ENCODE data around the gene PROM2. TPM values are rescaled to one million over a fixed set of nuclear protein-coding genes. Genes with fewer than 3 reads are reported as not detected.

PROM2 gene
- total RNA-seq, 4 donors from 2014 or later: 96.8 to 166 (median 131) TPM

DNA sequence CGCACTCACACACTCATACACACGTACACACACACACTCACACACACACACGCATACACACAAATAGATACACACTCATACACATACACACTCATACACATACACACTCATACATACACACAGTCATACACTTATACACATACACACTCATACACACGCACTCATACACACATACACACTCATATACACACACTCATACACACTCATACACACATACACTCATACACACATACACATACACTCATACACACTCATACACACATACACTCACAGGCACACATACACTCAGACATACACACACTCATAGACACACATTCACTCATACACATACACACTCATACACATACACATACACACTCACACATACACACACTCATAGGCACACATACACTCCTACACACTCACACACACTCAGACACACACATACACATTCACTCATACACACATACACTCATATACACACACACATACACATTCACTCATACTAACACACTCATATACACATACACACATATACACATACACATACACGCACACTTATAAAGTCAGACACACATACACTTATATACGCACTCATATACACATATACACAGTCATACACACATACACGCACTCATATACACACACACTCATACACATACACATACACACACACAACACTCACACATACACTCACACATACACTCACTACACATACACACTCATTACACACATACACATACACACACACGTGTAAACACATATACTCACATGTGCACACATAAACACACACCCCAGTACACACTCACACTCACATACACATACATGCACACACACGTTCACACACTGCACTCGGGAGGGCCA is 51.6 kb downstream of the PROM2 start:
- Histone ChIP-seq H3K27ac (no peak overlapping the region), H3K4me3 (no peak overlapping the region), H3K4me1 (no peaks in the 10 kb centered on the region), H3K27me3 (no peaks in the 10 kb centered on the region), H3K9me3 (no peaks in the 10 kb centered on the region), H3K36me3 (no peaks in the 10 kb centered on the region)
- 96% methylated on average over 10 of the region's 10 CpGs for WGBS
- no peak for DNase-seq (ENCODE audit: low spot score in 2 of 2)
- TF ChIP-seq, protein P1, sequence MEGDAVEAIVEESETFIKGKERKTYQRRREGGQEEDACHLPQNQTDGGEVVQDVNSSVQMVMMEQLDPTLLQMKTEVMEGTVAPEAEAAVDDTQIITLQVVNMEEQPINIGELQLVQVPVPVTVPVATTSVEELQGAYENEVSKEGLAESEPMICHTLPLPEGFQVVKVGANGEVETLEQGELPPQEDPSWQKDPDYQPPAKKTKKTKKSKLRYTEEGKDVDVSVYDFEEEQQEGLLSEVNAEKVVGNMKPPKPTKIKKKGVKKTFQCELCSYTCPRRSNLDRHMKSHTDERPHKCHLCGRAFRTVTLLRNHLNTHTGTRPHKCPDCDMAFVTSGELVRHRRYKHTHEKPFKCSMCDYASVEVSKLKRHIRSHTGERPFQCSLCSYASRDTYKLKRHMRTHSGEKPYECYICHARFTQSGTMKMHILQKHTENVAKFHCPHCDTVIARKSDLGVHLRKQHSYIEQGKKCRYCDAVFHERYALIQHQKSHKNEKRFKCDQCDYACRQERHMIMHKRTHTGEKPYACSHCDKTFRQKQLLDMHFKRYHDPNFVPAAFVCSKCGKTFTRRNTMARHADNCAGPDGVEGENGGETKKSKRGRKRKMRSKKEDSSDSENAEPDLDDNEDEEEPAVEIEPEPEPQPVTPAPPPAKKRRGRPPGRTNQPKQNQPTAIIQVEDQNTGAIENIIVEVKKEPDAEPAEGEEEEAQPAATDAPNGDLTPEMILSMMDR (IDR thresholded peaks at IDR 0.05): no peak
- TF ChIP-seq POLR2A (IDR thresholded peaks at IDR 0.05) (no peak), EP300 (IDR thresholded peaks at IDR 0.05) (no peak), POLR2AphosphoS5 (IDR thresholded peaks at IDR 0.05) (no peak)

DNA sequence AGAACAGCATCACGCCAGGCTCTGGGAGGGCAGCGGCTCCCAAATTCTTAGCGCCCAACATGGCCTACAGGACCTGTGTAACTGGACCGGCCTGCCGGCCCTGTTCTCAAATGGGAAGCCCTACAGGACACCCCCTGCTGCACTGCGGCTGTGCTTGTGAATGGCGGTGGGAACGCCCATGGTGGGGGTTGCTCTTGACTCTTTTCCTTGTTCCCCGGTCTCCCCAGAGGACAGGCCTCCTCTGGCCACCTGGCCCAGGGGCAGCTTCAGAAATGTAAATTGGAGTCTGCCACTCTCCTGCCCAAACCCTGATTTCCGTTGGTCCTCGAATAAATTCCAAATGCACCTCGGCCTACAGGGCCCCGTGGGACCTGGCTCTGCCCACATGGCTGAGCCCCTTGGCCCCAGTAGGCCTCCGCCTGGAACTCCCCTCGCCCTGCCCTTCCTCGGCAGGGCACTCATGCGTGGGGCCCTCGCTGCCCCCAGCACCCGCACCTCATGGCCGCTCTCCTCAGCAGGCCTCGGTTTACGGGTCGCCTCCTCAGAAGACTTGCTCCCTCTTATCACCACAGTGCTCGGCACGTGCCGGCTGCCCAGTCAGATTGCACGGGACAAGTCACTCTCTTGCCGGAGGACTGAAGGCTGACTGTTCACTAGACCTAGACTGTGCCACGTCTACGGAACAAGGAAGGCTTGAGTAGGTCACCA is 52.3 kb downstream of the PROM2 start:
- TF ChIP-seq, protein P1 (IDR thresholded peaks at IDR 0.05): no peak
- no peak for TF ChIP-seq EP300 (IDR thresholded peaks at IDR 0.05)
- no peak for TF ChIP-seq POLR2A (IDR thresholded peaks at IDR 0.05)
- TF ChIP-seq POLR2AphosphoS5 (IDR thresholded peaks at IDR 0.05): no peak
- no peak for DNase-seq (ENCODE audit: low spot score in 2 of 2)
- 94% methylated on average over 30 of the region's 30 CpGs for WGBS
- no peaks in the 10 kb centered on the region for H3K9me3 ChIP-seq
- no peak overlapping the region for H3K27ac ChIP-seq
- H3K36me3 ChIP-seq: no peaks in the 10 kb centered on the region
- H3K27me3 ChIP-seq: no peaks in the 10 kb centered on the region
- H3K4me1 ChIP-seq: no peaks in the 10 kb centered on the region
- no peak overlapping the region for H3K4me3 ChIP-seq

DNA sequence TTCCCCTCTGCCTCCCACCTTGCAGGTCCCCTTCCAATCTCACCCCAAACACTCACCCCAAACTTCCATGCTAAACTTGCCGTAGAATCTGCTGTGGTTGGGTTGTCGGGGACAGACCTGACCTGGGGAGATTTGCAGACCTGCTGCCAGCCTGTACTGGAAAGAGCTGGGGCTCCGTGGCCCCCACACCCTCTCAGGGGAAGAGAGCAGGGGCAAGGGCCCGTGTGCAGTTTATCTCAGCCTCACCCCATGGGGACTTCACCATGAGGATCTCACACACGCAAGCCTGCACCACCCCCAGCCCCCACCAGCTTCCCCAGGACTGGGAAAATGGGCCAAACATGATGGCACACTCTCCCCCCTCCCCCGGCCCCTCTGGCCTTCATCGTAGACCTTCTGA is 53.6 kb downstream of the PROM2 start:
- Histone ChIP-seq H3K9me3 (no peaks in the 10 kb centered on the region), H3K27ac (no peak overlapping the region), H3K27me3 (no peaks in the 10 kb centered on the region), H3K4me3 (no peak overlapping the region), H3K4me1 (no peaks in the 10 kb centered on the region), H3K36me3 (no peaks in the 10 kb centered on the region)
- DNase-seq (ENCODE audit: low spot score in 2 of 2): no peak
- 80% methylated on average over 3 of the region's 7 CpGs for WGBS
- TF ChIP-seq POLR2AphosphoS5 (IDR thresholded peaks at IDR 0.05): no peak
- TF ChIP-seq, protein P1 (IDR thresholded peaks at IDR 0.05): no peak
- no peak for TF ChIP-seq EP300 (IDR thresholded peaks at IDR 0.05)
- TF ChIP-seq POLR2A (IDR thresholded peaks at IDR 0.05): no peak

DNA sequence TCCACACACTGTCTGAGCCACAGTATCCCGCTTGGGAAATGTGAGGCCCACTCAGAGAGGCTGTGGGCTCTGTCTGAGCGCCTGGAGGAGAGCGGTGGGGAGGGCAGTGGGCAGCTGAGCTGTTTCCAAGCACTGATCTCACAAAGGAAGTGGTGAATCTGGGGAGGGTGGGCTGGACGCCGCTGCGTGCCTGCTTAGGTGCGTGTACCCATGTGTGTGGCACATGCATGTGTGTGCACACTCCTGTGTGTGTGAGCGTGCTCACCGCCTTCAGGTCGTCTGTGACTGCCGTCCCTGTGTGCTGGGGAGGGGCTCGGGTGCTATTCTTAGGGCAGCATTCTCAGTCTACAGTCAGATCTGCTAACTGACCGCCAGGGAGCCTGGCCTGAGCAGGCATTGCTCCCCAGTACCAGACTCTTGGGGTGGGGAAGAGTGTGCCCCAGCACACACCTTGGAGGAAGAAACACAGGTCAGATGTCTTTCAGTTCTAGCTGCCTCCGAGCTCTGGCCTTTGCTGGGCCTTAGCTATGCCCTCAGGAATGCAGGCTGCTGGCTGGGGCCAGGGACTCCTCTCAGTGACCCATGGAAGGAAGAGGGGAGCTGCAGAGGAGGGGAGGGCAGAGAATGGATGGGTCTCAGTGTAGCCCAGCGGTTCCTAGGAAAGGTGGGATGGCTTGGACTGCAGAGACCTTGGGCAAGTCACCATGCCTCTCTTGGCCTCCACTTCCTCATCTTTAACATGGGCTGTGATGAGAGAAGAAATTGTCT is 54.3 kb downstream of the PROM2 start:
- no peak overlapping the region for H3K4me3 ChIP-seq
- no peaks in the 10 kb centered on the region for H3K9me3 ChIP-seq
- TF ChIP-seq EP300 (IDR thresholded peaks at IDR 0.05): no peak
- no peak for TF ChIP-seq POLR2AphosphoS5 (IDR thresholded peaks at IDR 0.05)
- TF ChIP-seq, protein P1 (IDR thresholded peaks at IDR 0.05): no peak
- TF ChIP-seq POLR2A (IDR thresholded peaks at IDR 0.05): no peak
- no peak for DNase-seq (ENCODE audit: low spot score in 2 of 2)
- no peak overlapping the region for H3K27ac ChIP-seq
- peaks cover 4% of the 10 kb centered on the region for H3K4me1 ChIP-seq
- H3K27me3 ChIP-seq: no peaks in the 10 kb centered on the region
- no peaks in the 10 kb centered on the region for H3K36me3 ChIP-seq
- WGBS: 48% methylated on average over 13 of the region's 15 CpGs
